NB4 (cell line): ENCODE measurements around the gene IRX6.

Experiments used
- DNase-seq: peaks from one replicate; pipeline ENCODE4 v3.0.0; 2010; ENCODE audit warnings: low read depth
- H3K4me3 ChIP-seq: one replicate; pipeline ENCODE4 v1.5.1; 2011; ENCODE audit warnings: mild to moderate bottlenecking, low read depth, low read length, moderate library complexity
- MYC ChIP-seq: IDR thresholded peaks from 2 replicates; pipeline ENCODE4 v1.6.1; 2011; ENCODE audit warnings: low read depth, low read length
- POLR2A ChIP-seq: IDR thresholded peaks from 2 replicates; pipeline ENCODE4 v1.6.1; 2011; ENCODE audit warnings: mild to moderate bottlenecking; ENCODE audit not compliant: insufficient read length; ENCODE audit errors: extremely low read depth
- TF ChIP-seq, protein P1 (sequence below): IDR thresholded peaks from one replicate; pipeline ENCODE4 v1.5.1; 2012; ENCODE audit warnings: low read depth, low read length
- TF ChIP-seq, protein P2 (sequence below): IDR thresholded peaks from 2 replicates; pipeline ENCODE4 v1.6.1; 2011; ENCODE audit warnings: low read depth, low read length

The IRX6 gene

GRCh38 chr16:55369151-55369550 lies 45.1 kb downstream of the IRX6 start:
- H3K4me3 ChIP-seq = no peak overlapping the region
- no peak for DNase-seq
- TF ChIP-seq, protein P1, sequence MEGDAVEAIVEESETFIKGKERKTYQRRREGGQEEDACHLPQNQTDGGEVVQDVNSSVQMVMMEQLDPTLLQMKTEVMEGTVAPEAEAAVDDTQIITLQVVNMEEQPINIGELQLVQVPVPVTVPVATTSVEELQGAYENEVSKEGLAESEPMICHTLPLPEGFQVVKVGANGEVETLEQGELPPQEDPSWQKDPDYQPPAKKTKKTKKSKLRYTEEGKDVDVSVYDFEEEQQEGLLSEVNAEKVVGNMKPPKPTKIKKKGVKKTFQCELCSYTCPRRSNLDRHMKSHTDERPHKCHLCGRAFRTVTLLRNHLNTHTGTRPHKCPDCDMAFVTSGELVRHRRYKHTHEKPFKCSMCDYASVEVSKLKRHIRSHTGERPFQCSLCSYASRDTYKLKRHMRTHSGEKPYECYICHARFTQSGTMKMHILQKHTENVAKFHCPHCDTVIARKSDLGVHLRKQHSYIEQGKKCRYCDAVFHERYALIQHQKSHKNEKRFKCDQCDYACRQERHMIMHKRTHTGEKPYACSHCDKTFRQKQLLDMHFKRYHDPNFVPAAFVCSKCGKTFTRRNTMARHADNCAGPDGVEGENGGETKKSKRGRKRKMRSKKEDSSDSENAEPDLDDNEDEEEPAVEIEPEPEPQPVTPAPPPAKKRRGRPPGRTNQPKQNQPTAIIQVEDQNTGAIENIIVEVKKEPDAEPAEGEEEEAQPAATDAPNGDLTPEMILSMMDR = no peak
- TF ChIP-seq MYC (no peak), POLR2A (no peak)
- TF ChIP-seq, protein P2, sequence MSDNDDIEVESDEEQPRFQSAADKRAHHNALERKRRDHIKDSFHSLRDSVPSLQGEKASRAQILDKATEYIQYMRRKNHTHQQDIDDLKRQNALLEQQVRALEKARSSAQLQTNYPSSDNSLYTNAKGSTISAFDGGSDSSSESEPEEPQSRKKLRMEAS = no peak

DNA sequence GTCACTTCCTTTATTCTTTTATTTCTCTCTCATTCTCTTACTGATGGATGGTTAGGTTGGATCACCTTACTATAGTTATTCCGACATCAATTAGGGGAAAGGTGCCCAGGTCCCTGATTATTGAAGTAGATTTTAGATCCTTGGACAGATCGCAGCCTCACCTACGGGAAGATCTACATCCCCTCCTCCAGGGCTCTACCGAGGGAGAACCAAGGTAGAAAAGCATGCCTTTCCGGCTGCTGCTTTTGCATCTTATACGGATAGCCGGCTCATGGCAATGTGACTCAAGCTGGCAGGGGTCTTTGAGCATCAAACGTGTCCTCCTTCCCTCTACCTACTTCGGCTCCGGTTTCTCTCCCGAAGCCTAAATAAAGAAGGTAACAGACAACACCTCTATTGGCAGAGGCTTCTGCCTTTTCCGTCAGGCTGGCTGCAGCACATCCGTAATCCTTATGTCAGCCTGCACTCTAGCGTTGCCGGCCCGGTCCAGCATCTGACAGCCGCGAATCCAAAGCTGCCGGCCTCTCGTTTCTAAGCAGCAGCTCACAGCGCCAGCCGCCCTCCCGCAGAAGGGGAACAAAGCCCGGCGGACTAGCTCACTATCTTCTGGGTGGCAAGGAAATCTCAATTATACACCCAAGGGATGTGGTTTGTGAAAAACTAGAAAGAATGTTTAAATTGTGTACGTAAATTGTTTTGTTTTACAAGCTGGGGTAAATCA lies 46.9 kb downstream of the IRX6 start:
- H3K4me3 ChIP-seq = no peak overlapping the region
- peak; percentile 82 for DNase-seq
- TF ChIP-seq, protein P1 = peak; percentile 47
- TF ChIP-seq MYC = no peak

DNA sequence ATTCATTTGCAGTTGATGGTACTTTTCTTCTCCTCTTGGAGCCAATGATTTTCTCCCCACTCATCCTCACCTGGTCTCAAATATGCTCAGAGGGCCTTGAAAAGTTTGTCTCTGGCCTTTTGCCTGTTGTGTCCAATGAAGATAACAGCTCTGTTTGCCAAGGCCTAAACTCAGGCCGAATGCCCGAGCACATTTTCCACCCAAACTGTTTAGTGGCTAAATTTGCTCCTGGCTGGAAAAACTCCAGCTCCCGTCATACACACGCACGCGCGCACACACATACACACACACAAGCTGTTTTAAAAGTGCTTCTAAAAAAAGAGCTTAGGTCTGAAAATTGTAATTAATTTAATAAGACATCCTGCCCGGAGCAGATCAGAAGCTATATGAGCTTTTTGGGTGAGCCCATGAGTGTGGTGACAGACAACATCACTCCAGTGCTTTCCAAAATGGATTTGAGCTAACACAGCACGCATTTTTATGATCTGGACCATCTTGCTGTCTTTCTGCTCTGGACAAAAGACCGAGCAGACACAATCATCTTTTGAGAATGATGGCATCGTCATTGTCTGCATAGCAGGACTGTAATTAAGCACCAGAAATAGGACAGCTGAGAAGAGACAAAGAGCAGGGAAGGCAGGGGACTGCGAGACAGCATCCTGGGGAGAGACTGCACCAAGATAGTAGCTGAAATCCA lies 48.9 kb downstream of the IRX6 start:
- no peak for DNase-seq
- no peak overlapping the region for H3K4me3 ChIP-seq
- TF ChIP-seq, protein P1 = no peak
- TF ChIP-seq, protein P2 = no peak
- TF ChIP-seq POLR2A (no peak), MYC (no peak)

DNA sequence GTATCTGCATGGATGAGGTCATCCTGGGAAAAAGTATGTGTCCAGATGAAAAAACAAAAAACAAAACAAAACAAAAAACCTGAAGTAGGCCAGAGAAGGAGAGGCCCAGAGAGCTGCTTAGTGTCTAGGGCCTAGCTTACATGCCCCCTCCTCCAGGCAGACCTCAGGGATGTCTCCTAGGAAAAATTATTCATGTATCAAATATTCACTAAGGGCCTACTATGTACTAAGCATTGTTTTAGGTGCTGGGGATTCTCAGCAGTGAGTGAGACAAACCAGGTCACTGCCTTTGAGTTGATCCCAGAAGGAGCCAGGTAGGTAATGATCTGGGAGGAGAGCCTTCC lies 49.5 kb downstream of the IRX6 start:
- TF ChIP-seq POLR2A (no peak), MYC (no peak)
- TF ChIP-seq, protein P2 = no peak
- TF ChIP-seq, protein P1 = no peak
- no peak for DNase-seq
- no peak overlapping the region for H3K4me3 ChIP-seq

GRCh38 chr16:55376045-55376444 lies 52.0 kb downstream of the IRX6 start:
- TF ChIP-seq POLR2A (no peak), MYC (no peak)
- TF ChIP-seq, protein P1 = no peak
- TF ChIP-seq, protein P2 = no peak
- no peak overlapping the region for H3K4me3 ChIP-seq

More at GRCh38 chr16:55376045-55376444, 52.0 kb downstream of the IRX6 start:
- no peak for DNase-seq
